GM18873 (cell line): ENCODE data around the gene PDAP1.
"Not testable (repeated sequence)": the region's sequence is repeated elsewhere in the genome, so short reads cannot be mapped to it uniquely, and the experiment has no call there.

Experiments used
- ATAC-seq: cut with Tn5 transposase; IDR thresholded peaks from one replicate; pipeline ENCODE4 v1.9.1; 2021; ENCODE audit warnings: mild to moderate bottlenecking, moderate library complexity, moderate number of reproducible peaks; ENCODE audit not compliant: unreplicated experiment, low FRiP score

PDAP1 gene

DNA sequence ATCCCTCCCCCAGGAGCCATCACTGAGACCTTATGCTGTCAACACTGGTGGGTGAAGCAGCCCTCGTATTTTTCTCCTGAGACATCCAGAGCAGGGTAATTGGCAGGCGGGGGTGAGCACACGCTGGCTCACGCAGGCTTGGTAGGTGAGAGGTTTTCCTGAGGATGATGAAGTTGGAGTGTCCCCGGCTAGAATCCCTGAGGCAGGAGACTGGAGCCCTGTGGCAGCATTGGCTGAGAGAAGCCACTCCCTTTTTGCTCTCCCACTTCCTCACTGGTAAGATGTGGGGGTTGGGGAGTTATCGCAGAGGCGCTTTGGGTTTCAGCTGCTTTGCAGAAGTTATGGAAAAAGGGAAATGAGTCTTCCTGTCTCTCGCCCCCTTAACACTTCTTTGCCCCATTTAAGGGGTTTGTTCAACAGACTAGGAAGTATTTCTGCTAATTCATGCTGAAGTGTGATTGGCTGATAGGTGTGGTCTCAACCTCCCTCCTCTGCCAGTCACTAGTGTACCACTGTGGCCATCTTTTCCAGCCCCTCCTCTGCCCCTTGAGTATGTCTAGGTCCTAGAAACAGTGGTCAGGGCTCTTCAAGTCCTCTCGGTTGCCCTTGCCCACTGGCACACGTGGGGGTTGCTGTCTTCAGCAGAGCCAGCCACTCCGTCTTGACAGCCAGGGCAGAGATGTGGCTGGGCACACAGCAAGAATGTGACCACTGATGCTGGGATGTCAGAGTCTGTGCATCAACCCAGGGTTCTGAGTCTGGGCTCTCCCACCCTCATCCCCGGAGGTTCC lies 28.2 kb downstream of the PDAP1 start:
- ATAC-seq, result peak; percentile 32

DNA sequence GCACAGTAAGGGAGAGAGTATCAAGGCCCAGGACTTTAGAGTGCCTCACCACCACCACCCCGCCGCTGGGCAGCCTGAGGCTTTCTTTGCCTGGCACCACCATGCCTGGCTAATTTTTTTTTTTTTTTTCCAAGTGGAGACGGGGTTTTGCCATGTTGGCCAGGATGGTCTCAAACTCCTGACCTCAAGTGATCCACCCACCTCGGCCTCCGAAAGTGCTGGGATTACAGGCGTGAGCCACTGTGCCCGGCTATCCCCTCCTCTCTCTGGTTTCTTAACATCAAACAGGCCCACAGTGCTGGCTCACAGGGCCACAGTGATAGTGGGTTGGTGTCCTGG lies 28.7 kb downstream of the PDAP1 start:
- ATAC-seq, result not testable (repeated sequence)

DNA sequence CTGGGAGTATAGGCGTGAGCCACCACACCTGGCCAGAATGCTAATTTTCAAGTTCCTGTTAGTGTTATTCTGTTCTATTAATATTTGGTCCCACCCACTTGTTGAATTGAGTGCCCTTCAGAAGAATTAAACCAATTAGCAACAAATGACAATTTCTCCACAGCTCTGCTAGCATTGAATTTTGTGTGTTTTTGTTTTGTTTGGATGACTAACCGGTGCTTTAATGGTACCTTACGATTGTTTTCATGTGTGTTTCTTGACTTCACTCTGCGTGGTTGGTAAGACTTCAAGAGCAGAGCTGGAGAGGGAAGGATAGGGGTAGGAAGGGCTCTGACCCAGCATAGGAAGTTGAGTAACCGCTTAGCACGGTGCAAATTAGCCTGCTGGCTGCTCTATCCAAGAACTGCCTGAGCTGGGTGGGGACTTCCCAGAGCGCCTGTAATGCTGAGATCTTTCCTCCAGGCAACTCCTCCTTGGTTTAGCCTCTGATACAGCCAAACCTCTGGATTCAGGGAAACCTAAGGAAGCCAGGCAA lies 29.3 kb downstream of the PDAP1 start:
- no peak for ATAC-seq

DNA sequence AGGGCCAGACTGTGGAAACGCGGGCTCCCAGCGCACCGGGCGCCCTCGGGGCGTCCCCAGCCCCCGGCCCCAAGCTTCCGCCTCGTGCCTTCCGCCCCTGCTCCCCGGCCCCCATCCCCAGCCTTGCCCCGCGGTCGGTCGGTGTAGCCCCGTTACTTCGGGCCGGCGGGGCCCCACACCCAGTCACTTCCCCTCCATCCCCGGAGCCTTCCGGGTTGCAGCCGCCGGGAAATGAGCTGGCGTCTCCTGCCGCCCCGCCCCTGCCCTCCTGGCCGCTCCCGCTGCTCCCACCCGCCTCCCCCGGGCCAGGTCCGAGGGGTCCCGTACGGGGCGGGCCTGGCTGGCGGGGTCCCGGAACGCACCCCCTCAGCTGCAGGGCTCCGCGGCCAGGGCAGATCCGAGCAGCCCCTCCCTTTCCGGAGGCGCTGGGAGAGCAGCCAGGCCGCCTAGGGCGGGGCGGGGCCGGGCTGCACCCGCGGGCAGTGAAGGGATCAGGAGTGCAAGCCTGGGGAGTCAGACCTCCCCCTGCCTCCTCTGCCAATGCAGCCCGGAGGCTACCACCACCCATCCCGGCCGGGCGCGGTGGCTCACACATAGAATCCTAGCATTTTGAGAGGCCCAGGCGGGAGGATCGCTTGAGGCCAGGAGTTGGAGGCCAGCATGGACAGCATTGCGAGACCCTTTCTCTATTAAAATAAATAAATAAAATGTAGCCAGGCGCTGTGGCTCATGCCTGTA lies 33.2 kb downstream of the PDAP1 start:
- ATAC-seq, result peak; percentile 33

DNA sequence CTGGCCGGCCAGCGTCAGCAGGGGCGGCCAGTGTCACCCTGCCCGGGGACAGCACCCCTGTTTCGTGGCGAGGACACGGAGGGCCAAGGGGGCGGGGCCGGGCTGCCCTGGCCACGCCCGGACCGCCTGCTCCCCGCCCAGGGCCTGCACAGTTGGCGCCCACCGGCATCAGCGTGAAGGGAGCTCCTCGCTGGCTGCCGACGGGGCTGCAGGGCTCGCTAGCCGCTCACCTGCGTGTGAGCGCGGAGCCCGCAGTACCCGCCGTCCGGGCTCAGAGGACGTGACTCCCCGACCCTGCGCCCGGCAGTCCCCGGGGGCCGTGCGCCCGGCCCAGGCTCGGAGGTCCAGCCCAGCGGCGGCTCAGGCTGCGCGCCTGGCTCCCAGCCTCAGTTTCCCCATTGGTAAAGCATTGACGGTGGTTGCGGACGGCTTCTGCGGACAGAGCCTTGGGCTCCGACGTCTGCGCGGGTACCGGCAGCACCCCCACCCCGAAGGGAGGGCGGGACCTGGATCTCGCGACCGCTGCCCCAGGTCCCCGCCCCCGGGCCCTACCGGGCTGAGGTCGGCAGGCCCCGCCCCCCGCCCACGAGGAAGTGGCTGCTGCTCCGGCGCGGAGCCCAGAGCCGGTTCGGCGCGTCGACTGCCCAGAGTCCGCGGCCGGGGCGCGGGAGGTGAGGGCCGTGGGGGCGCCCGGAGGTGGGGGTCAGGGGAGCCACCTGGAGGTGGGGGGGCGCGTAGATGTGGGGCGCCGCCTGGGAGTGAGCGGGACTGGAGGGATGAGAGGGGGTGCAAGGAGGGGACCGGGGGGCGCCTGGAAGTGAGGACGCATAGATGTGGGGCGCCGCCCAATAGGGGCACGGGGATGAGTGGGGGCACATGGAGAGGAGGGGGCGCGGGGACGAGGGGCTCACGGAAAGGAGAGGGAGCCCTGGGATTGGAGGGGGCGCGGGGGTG lies 34.0 kb downstream of the PDAP1 start, which contains the start of gene ARPC1B:
ARPC1B (plus strand) TSS at position 620 of the 954 bp plus-strand sequence. CDS start 10,985 bp downstream, outside the sequence.
- ATAC-seq, result peak; percentile 44

DNA sequence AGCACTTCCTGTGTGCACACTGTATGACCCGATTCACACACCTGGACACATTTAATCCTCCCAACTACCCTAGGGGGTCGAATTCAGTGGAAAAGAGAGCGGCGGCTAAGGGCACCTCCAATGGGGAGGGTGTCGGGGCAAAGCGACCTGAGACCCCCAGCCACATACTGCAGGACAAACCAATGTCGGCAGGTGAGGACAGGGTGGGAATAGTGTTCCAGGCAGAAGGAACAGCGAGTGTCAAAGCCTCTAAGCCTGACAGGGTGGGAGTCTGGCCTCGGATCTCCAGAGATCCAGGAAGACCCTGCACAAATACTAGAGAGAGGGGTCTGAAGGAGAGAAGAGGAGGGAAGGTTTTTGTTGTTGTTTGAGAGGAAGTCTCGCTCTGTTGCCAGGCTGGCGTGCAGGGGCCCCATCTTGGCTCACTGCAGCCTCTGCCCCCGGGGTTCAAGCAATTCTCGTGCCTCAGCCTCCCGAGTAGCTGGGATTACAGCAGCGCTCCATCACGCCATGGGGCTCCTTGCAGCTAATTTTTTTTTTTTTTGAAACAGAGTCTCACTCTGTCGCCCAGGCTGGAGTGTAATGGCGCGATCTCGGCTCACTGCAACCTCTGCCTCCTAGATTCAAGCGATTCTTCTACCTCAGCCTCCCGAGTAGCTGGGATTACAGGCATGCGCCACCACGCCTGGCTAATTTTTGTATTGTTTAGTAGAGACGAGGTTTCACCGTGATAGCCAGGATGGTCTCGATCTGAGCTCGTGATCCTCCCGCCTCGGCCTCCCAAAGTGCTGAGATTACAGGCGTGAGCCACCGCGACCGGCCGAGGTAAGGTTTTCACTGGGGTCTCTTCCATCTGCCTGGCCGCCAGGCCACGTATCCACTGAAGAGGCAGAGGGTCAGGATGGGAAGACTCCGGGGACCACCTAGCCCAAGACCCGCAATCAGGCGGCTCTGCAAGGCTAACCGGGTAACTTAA lies 35.0 kb downstream of the PDAP1 start:
- ATAC-seq, result no peak

DNA sequence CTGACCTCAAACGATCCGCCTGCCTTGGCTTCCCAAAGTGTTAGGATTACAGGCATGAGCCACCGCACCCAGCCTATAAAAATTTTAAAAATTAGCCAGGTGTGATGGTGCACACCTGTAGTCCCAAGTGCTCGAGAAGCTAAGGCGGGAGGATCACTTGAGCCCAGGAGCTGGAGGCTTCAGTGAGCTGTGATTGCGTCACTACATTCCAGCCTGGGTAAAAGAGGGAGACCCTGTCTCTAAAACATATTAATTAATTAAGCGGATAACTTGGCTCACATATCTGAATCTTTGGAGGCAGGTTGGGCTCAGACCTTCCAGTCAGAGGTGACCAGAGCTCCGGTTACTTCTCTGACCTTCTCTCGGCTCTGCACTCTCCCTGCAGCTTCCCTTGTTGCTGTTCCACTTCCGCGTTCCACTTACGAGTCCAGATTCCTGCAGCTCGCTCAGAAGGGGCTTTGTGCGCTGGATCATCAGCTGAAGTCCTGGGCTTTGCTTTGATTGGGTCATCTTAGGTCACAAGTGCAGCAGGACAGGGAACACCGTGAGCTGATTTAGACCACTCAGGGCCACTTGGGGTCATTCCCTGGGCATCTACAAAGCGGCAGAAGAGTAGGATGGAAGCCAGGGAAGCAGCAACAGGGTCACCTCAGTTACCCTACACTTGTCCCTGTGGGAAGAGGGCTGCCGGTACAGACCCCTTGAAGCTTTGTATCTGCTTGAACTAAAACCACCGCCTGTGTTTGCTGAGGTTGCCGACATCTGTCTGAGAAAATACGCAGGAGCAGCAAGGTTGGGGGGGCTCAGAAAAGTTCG lies 35.9 kb downstream of the PDAP1 start:
- ATAC-seq, result no peak

DNA sequence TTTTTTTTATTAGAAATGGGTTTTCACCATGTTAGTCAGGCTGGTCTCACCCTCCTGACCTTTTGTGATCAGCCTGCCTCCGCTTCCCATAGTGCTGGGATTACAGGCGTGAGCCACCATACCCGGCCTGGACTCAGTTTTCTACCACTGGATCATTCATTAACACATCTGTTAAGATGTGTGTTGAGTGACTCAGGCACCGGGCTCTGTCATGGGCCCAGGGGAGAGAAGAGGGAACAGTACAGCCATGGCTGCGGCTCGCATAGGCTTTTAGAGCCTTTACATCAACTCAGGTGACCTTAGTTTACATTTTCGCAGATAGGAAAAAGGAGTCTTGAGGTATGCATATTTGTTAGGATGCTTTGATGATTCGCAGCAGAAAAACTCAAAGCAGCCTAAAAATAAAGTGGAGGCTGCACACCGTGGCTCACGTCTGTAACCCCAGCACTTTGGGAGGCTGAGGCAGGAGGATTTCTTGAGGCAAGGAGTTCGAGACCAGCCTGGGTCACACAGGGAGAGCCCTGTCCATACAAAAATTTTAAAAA lies 36.9 kb downstream of the PDAP1 start:
- no peak for ATAC-seq

DNA sequence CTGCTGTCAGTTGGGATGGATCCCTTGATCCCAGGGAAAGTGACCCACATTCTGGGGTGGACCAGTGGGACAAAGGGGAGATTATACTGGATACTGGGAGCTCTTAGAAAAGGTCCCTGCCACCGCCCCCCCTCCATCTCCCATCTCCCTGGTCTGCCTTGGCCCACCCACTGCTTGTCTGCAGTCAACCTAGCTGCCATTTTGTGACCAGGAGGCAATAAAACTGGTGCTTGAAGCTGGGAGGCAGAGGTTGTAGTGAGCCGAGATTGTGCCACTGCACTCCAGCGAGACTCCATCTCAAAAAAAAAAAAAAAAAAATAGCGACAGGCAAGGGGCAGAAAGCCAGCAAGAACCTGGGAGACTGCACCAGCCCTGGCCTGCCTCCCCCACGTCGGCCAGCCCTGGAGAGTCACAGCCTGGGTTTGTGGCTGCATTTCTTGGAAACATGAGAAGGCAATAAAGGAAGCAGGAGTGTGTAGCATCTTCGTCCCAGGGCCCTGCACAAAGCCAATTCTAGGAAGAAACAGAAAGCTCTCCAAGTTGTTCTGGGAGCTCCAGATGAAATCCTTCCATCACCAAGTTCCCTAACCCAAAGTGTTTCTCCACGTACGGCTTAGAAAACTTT lies 38.5 kb downstream of the PDAP1 start:
- ATAC-seq, result no peak

DNA sequence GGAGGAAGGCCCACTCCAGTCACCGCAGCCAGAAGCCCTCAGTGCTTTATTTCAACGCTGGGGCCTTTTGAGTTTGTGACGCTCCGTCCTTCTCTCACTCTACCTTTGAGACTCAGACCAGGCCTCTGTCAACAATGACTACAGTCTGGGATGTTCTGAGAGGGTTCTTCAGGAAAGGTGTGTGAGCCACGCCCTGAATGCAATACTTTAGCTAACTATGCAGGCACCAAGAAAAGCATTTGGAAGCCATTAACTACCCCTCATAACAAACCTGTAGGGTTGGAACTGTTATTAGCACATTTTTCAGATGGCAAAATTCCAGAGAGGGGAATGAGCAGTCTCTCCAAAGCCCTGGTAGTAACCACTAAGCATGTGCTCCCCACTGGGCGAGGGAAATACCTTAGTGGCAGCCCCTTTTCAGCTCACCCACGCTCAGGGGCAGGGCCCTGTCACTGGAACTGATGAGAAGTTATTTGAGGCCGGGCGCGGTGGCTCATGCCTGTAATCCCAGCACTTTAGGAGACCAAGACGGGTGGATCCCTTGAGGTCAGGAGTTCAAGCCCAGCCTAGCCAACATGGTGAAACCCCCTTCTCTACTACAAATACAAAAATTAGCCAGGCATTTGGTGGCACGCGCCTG lies 39.5 kb downstream of the PDAP1 start:
- ATAC-seq, result no peak

DNA sequence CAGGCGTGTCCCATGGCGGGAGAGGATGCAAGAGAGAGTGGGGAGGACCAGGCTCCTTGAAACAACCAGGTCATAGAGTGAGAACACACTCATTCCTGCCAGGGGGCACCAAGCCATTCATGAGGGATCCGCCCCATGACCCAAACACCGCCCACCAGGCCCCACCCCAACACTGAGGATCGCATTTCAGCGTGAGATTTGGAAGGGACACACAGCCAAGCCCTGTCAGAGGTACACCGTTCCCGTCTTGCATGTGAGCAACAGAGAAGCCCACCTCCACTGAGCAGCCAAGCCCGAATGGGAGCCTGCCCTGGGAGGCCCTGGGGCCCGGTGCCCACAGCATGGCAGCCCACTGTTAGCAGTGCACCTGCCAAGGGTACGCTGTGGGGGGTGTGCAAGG lies 41.8 kb downstream of the PDAP1 start:
- ATAC-seq, result no peak

DNA sequence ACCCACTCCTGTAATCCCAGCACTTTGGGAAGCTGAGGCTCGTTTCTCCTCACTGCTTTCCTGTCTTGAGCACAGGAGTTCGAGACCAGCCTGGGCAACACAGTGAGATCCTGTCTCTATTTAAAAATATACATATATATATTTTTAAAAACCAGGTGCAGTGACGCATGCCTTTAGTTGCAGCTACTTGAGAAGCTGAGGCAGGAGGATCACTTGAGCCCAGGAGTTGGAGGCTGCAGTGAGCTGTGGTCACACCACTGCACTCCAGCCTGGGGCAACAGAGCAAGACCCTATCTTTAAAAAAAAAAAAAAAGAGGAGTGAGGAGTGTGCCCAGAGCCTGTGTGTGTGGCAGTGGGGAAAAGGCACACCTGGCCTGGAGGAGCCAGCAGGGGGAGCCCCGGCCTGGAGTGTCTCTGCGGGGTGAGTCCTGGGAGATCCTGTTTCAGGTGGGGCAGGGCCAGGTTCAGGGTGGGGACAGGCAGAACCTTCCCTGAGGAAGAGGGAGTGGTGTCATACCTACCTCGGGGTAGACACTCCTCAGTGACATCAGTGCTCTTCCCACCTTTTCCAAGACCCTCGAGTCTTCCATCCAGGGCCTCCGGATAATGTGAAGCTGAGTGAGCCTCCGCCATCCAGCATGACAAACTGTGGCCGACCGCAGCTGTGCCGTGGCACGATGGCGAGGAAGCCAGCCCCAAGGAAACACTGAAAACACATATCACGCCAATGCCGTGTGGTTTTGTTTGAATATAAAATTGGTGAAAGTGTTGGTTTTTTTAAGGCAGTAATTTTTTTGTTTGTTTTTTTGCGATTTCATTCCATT lies 42.9 kb downstream of the PDAP1 start:
- ATAC-seq, result no peak

DNA sequence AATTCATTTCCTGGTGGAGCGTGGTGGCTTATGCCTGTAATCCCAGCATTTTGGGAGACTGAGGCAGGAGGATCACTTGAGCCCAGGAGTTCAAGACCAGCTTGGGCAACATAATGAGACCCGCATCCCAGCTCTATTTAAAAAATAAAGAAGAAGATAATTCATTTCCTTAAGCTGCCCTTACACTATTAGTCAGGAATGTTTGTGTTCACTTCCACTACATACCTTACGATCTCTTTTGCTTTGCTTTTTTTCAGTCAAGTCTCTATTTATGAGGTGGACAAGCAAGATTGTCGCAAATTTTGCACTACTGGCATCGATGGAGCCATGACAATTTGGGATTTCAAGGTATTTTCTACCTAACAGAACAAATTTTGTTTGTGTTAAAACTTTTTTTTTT lies 45.1 kb downstream of the PDAP1 start:
- ATAC-seq, result no peak

DNA sequence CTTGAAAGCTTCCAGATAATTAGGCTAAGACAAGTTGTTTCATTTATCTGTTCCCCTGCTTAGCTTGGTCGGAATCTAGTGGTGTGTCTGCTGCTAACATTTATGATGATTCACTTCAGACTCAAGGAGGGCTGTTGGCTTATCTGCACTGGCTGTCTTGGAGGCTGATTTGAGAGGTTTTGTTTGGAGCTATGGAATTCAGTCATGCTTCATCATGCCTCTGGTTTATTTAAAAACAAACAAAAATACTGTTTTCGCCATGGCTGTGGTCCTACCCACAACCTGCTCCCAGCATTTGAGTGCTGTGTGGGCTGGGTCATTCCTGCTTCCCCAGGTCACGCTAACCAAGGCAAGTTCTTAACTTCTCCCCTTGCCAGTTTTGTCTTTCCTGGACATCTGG lies 45.6 kb downstream of the PDAP1 start:
- ATAC-seq, result no peak

DNA sequence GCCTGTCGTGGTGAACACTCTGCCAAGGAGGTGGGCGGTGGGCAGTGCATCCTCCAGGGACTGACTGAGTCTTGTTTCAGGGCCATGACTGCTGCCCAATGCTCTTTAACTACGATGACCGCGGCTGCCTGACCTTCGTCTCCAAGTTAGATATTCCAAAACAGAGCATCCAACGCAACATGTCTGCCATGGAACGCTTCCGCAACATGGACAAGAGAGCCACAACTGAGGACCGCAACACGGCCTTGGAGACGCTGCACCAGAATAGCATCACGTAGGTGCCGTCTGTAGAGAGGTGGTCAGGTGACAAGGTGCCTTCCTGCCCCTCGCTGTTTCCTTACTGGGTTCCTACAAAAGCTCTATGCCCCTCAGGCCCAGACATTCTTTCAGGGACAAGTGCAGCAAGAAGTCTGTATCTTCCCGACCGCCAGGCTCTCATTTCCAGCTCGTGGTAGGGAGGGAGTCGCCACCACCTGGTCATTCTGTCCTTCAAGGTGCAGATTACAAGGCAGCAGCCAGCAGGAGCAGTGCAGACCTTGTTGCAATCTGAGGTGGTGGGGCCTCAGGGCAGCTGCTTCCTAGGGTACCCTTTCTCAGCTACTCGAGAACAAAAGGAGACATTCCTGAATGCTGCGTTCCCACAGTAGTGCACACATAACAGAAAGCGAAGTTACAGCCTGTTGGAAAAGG lies 48.8 kb downstream of the PDAP1 start:
- ATAC-seq, result no peak

DNA sequence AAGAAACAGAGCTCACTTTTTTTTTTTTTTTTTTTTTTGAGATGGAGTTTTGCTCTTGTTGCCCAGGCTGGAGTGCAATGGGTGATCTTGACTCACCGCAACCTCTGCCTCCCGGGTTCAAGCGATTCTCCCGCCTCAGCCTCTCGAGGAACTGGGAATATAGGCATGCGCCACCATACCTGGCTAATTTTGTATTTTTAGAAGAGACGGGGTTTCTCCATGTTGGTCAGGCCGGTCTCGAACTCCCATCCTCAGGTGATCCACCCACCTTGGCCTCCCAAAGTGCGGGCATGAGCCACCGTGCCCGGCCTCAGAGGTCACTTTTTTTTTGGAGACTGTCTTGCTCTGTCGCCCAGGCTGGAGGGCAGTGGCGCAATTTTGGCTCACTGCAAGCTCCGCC lies 49.9 kb downstream of the PDAP1 start:
- not testable (repeated sequence) for ATAC-seq
